Astrocyte (in vitro differentiated cells and primary cell): ENCODE data around the gene NECTIN4. TPM values are rescaled to one million over a fixed set of nuclear protein-coding genes. Genes with fewer than 3 reads are reported as not detected.

ENCODE experiments used
- DNase-seq: peaks from one replicate; pipeline ENCODE4 v3.0.0-alpha.2; 2010; ENCODE audit warnings: low read depth
- FAIRE-seq: peaks from 2 replicates; lab custom pipeline; 2011; peaks lifted over from hg19 to GRCh38; lab: Jason Lieb, UNC
- H2AFZ ChIP-seq: 2 replicates; pipeline ENCODE4 v1.6.0; 2012; ENCODE audit warnings: low read depth, low read length, inconsistent platforms
- H3K27ac ChIP-seq: 2 replicates; pipeline ENCODE4 v1.5.1; 2011; ENCODE audit warnings: low read depth, low read length, inconsistent platforms
- H3K27me3 ChIP-seq: 2 replicates; pipeline ENCODE4 v1.6.0; 2011; ENCODE audit warnings: low read length, inconsistent platforms; ENCODE audit not compliant: insufficient read depth
- H3K36me3 ChIP-seq: 2 replicates; pipeline ENCODE4 v1.5.1; 2011; ENCODE audit warnings: low read length, inconsistent platforms; ENCODE audit not compliant: insufficient read depth
- H3K4me1 ChIP-seq: 2 replicates; pipeline ENCODE4 v1.5.1; 2011; ENCODE audit warnings: low read length, inconsistent platforms; ENCODE audit not compliant: insufficient read depth
- H3K4me2 ChIP-seq: 2 replicates; pipeline ENCODE4 v1.6.0; 2012; ENCODE audit warnings: low read length, inconsistent platforms
- H3K4me3 ChIP-seq: 2 replicates; pipeline ENCODE4 v1.5.1; 2011; ENCODE audit warnings: low read depth, mild to moderate bottlenecking, low read length, inconsistent platforms; ENCODE audit not compliant: insufficient read depth
- H3K79me2 ChIP-seq: 2 replicates; pipeline ENCODE4 v1.6.0; 2012; ENCODE audit warnings: mild to moderate bottlenecking, low read length, inconsistent platforms; ENCODE audit not compliant: insufficient read depth
- H3K9ac ChIP-seq: 2 replicates; pipeline ENCODE4 v1.6.0; 2012; ENCODE audit warnings: mild to moderate bottlenecking, low read length, inconsistent platforms
- H3K9me3 ChIP-seq: 2 replicates; pipeline ENCODE4 v1.5.1; 2012; ENCODE audit warnings: low read depth, mild to moderate bottlenecking, low read length, inconsistent platforms; ENCODE audit not compliant: insufficient read depth
- H4K20me1 ChIP-seq: 2 replicates; pipeline ENCODE4 v1.6.0; 2012; ENCODE audit warnings: low read length, inconsistent platforms; ENCODE audit not compliant: insufficient read depth
- H3K27ac Mint-ChIP-seq: one replicate; pipeline ENCODE4 v1.8.0; 2021; ENCODE audit warnings: mild to moderate bottlenecking, mixed read lengths; ENCODE audit not compliant: unreplicated experiment
- H3K27me3 Mint-ChIP-seq: one replicate; pipeline ENCODE4 v1.8.0; 2021; ENCODE audit warnings: low read depth, mixed read lengths; ENCODE audit not compliant: unreplicated experiment
- H3K36me3 Mint-ChIP-seq: one replicate; pipeline ENCODE4 v1.8.0; 2021; ENCODE audit warnings: low read depth, mixed read lengths; ENCODE audit not compliant: unreplicated experiment
- H3K4me1 Mint-ChIP-seq: one replicate; pipeline ENCODE4 v1.8.0; 2021; ENCODE audit warnings: low read depth, mixed read lengths; ENCODE audit not compliant: unreplicated experiment
- H3K4me3 Mint-ChIP-seq: one replicate; pipeline ENCODE4 v1.8.0; 2021; ENCODE audit warnings: mild to moderate bottlenecking, moderate library complexity, mixed read lengths; ENCODE audit not compliant: unreplicated experiment
- H3K9me3 Mint-ChIP-seq: one replicate; pipeline ENCODE4 v1.8.0; 2021; ENCODE audit warnings: mild to moderate bottlenecking, mixed read lengths; ENCODE audit not compliant: unreplicated experiment
- EZH2 ChIP-seq: IDR thresholded peaks from 2 replicates; pipeline ENCODE4 v1.6.1; 2012; ENCODE audit warnings: mild to moderate bottlenecking, low read length, inconsistent platforms; ENCODE audit not compliant: insufficient read depth
- total RNA-seq: library from RNA; stranded (reverse); gene quantifications from 2 replicates; pipeline ENCODE4 v1.2.1, GENCODE V29; 2021
- TF ChIP-seq, protein P1 (sequence below): IDR thresholded peaks from 2 replicates; pipeline ENCODE4 v1.5.1; 2011; ENCODE audit warnings: low read depth, mild to moderate bottlenecking, inconsistent platforms, low read length, moderate library complexity; ENCODE audit not compliant: insufficient read depth

NECTIN4 gene
- total RNA-seq, 1 donor from 2014 or later = 1.9 TPM

DNA sequence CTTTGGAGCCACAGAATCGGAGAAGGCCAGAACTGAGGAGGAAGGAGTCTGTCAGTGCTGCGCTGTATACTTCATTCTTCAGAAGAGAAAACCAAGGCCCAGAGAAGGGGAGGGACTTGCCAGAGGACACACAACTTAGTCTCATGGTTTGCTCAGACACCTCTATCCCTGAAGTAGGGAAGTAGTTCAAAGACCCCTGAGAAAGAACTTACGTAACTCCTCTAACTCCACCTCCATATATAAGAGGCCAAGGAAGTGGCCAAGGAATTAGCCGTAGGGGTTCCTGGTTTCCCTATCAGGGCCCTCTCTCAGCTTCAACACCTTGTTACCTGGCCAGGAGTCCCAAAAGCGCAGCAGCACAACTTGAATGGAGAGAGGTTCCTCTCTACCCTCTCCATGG is 580 bp upstream of the NECTIN4 start:
- Histone ChIP-seq H4K20me1 (no peaks in the 10 kb centered on the region), H3K4me2 (no peak overlapping the region), H3K4me1 (peaks cover 21% of the 10 kb centered on the region), H3K27ac (no peak overlapping the region), H3K9me3 (no peaks in the 10 kb centered on the region), H3K27me3 (no peaks in the 10 kb centered on the region), H2AFZ (no peak overlapping the region), H3K9ac (no peak overlapping the region), H3K36me3 (no peaks in the 10 kb centered on the region), H3K4me3 (no peak overlapping the region), H3K79me2 (no peaks in the 10 kb centered on the region)
- Mint-ChIP-seq H3K4me1 (peaks cover 59% of the 10 kb centered on the region), H3K27me3 (no peaks in the 10 kb centered on the region), H3K27ac (no peak overlapping the region), H3K4me3 (no peak overlapping the region), H3K36me3 (no peaks in the 10 kb centered on the region), H3K9me3 (no peaks in the 10 kb centered on the region)
- no peak for FAIRE-seq
- no peak for DNase-seq
- no peak for TF ChIP-seq EZH2
- TF ChIP-seq, protein P1, sequence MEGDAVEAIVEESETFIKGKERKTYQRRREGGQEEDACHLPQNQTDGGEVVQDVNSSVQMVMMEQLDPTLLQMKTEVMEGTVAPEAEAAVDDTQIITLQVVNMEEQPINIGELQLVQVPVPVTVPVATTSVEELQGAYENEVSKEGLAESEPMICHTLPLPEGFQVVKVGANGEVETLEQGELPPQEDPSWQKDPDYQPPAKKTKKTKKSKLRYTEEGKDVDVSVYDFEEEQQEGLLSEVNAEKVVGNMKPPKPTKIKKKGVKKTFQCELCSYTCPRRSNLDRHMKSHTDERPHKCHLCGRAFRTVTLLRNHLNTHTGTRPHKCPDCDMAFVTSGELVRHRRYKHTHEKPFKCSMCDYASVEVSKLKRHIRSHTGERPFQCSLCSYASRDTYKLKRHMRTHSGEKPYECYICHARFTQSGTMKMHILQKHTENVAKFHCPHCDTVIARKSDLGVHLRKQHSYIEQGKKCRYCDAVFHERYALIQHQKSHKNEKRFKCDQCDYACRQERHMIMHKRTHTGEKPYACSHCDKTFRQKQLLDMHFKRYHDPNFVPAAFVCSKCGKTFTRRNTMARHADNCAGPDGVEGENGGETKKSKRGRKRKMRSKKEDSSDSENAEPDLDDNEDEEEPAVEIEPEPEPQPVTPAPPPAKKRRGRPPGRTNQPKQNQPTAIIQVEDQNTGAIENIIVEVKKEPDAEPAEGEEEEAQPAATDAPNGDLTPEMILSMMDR = no peak

DNA sequence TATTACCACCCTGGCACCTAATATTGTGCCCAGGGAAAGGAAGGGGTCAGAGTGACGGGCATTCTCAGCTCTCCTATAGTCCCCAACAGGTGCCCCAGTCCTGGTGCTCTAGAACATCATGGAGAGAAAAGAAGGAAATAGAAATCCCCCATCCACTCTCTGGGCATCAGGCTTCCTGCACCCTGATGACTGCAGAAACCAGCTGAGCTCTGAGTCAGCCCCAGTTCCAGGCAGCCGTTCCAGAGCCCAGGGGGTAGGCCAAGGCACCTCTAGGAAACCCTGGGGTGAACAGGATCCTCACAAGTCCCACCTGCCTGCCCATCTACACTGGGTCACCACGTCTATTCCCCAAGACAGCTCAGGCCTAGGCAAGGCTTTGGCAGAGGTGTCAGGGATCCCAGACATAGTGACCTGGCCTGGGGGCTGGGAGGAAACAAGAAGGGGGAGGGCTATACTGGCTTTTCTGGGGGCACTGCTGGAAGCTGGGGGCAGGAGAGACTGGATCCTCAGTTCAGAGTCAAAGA is 709 bp downstream of the NECTIN4 start:
- peaks cover 32% of the 10 kb centered on the region for H3K4me1 ChIP-seq
- H3K79me2 ChIP-seq = no peaks in the 10 kb centered on the region
- FAIRE-seq (no peak), DNase-seq (peak; percentile 26)
- no peaks in the 10 kb centered on the region for H3K36me3 ChIP-seq
- TF ChIP-seq, protein P1 = no peak
- TF ChIP-seq EZH2 = no peak
- no peak overlapping the region for H3K4me3 ChIP-seq
- Mint-ChIP-seq H3K4me3 (peak overlapping the region; percentile 54), H3K27ac (peak overlapping the region; percentile 20), H3K4me1 (peaks cover 64% of the 10 kb centered on the region), H3K9me3 (no peaks in the 10 kb centered on the region), H3K36me3 (no peaks in the 10 kb centered on the region), H3K27me3 (no peaks in the 10 kb centered on the region)
- H3K27me3 ChIP-seq = no peaks in the 10 kb centered on the region
- H2AFZ ChIP-seq = no peak overlapping the region
- no peaks in the 10 kb centered on the region for H3K9me3 ChIP-seq
- no peak overlapping the region for H3K4me2 ChIP-seq
- H3K27ac ChIP-seq = no peak overlapping the region
- H3K9ac ChIP-seq = no peak overlapping the region
- H4K20me1 ChIP-seq = no peaks in the 10 kb centered on the region

DNA sequence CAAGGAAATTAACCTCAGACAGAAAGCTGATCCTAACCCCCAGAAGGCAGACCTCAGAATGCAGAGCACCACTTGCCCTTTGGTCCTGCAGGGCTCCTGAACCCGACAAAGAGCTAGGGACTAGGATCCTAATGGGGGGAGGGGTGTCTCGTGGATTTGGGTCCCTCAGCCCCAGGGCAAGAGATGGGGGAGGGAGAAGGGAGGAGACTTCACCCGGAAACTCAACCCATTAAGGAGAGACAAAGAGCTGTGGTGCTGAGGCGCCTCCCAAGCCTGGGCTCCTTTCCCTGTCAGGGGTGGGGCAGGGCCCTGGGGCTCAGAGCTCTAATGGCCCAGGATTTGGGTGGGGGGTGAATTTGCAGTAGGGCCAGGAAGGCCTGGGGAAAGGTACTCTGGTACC is 2.9 kb downstream of the NECTIN4 start:
- no peaks in the 10 kb centered on the region for H3K36me3 Mint-ChIP-seq
- Histone ChIP-seq H2AFZ (no peak overlapping the region), H3K36me3 (no peaks in the 10 kb centered on the region), H3K27me3 (no peaks in the 10 kb centered on the region), H3K4me3 (no peak overlapping the region), H3K9ac (no peak overlapping the region), H4K20me1 (no peaks in the 10 kb centered on the region), H3K79me2 (no peaks in the 10 kb centered on the region), H3K4me2 (no peak overlapping the region), H3K27ac (no peak overlapping the region), H3K9me3 (no peaks in the 10 kb centered on the region), H3K4me1 (peaks cover 29% of the 10 kb centered on the region)
- peaks cover 3% of the 10 kb centered on the region for H3K9me3 Mint-ChIP-seq
- DNase-seq (no peak), FAIRE-seq (no peak)
- peaks cover 57% of the 10 kb centered on the region for H3K4me1 Mint-ChIP-seq
- no peak for TF ChIP-seq EZH2
- TF ChIP-seq, protein P1 = no peak
- no peaks in the 10 kb centered on the region for H3K27me3 Mint-ChIP-seq
- H3K4me3 Mint-ChIP-seq = no peak overlapping the region
- no peak overlapping the region for H3K27ac Mint-ChIP-seq
